ENCODE data around the gene NAT16.

NAT16 gene

DNA sequence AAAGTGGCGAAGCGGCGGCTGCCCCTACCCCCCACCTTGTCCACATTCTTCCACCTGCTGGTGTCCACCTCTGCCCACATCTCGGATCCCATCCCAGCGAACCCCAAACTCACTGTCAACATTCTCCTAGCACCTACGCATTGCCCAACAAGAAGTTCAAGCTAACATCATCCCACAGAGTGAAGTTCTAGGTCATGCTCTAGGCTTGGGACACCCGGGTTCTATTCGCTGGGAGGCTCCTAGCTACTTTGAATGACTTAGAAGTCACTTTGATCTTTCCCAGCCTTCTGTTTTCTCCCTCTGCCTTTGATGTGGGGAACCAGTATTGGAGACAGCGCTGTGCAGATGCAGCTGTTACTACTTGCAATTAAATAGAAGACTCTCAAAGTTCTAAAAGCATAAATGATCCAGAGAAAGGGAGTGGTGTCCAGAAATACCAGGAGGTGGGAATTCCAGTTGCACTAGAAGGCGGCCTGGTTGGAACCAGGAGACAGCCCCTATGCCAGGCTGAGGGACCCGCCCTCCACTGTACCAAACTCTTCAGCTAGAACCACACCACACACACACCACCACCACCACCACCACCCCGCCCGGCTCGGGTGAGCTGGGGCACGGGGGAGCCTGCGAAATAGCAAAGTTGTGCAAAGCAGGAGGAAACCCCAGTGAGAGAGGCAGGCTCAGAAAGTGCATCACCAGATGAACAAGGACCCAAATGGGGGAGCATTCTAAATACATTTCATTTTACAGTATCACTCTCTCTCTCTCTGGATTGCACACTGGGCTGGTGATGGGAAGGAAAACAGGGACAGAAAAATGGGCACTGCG is 9.3 kb downstream of the NAT16 start:
- H3K27ac ChIP-seq, result 0 out of 2 replicates have a peak overlapping the region, but pooled peaks have one; percentile 8
- TF ChIP-seq ZFX (IDR thresholded peaks at IDR 0.05; ENCODE audit: borderline replicate concordance) (no peak), CTCF (IDR thresholded peaks at IDR 0.05) (no peak)

- TF ChIP-seq ZFX (IDR thresholded peaks at IDR 0.05; ENCODE audit: borderline replicate concordance), result no peak
- TF ChIP-seq CTCF (IDR thresholded peaks at IDR 0.05), result peak; percentile 100
- H3K27ac ChIP-seq, result peak overlapping the region; percentile 38
Observed at GRCh38 chr7:101169838-101170551, 10.1 kb downstream of the NAT16 start.

- H3K27ac ChIP-seq, result peak overlapping the region; percentile 38
Observed at GRCh38 chr7:101169110-101169837, 10.8 kb downstream of the NAT16 start.

DNA sequence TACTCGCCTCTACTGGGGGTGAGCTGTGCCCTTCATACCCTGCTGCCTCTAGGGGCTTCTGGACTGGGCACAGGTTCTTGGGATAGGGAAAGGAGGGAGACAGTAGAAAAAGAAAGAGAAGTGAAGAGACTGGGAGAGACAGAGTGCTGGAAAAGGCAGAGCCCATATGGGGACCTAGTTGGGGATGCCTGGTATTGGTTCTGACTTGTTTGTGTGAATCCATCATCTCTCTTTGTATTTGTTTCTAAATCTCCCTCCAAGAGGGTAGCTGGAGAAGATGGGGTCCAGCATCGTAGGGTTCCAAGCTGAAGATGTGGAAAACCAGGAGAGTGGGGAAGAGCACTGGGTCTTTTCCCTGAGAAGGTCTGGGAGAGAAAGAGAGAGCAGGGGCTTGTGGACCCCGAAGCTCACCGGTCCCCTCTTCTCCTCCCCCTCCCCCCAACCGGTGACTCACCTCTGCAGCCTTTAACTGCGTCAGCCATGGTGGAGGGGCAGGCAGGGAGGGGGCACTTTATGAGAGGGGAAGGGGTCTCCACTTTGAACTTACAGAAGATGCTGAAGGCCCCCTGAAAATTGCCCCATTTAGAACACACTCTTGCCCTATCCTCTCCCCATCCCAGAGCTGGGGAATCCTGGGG is 11.6 kb downstream of the NAT16 start:
- peak overlapping the region; percentile 100 for H3K27ac ChIP-seq
- TF ChIP-seq CTCF (IDR thresholded peaks at IDR 0.05) (no peak), ZFX (IDR thresholded peaks at IDR 0.05; ENCODE audit: borderline replicate concordance) (no peak)

More at GRCh38 chr7:101169110-101169837, 10.8 kb downstream of the NAT16 start:
- no peak for TF ChIP-seq ZFX (IDR thresholded peaks at IDR 0.05; ENCODE audit: borderline replicate concordance)
- TF ChIP-seq CTCF (IDR thresholded peaks at IDR 0.05), result no peak

DNA sequence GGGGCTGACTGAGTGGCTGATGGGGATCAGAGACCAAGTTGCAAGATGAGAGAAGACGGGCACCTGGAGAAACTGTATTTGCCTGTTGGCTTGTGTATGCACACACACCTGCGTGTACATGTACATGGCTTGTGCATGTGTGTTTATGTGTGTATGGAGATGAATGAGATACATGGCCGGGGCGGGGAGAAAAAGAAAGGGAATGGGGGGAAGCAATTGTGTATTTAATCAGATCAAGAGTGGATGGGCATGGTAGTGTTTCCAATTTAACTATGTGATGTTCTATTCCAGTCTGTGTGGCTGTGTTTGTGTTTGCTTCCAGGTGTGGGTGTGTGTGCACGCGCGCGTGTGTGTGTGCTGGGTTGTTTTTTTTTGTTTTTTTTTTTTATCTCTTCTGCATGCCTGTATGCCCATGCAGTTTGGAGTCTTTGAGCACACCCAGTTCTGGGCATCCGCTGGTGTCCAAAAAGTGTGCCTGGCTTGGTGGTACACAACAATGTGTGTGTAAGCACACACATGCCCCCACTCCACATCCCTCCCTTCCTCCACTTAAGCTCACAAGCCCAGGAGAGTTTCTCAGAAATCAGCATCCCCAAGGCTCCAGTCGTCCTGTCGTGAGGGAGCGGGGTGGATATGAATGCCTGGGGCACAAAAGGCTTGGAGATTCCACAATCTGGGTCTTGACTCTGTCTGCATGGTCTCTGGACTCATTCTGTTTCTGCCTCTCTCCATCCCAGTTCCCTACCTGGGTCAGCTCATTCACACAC is 12.3 kb downstream of the NAT16 start:
- peak overlapping the region; percentile 100 for H3K27ac ChIP-seq
- TF ChIP-seq ZFX (IDR thresholded peaks at IDR 0.05; ENCODE audit: borderline replicate concordance) (no peak), CTCF (IDR thresholded peaks at IDR 0.05) (no peak)

DNA sequence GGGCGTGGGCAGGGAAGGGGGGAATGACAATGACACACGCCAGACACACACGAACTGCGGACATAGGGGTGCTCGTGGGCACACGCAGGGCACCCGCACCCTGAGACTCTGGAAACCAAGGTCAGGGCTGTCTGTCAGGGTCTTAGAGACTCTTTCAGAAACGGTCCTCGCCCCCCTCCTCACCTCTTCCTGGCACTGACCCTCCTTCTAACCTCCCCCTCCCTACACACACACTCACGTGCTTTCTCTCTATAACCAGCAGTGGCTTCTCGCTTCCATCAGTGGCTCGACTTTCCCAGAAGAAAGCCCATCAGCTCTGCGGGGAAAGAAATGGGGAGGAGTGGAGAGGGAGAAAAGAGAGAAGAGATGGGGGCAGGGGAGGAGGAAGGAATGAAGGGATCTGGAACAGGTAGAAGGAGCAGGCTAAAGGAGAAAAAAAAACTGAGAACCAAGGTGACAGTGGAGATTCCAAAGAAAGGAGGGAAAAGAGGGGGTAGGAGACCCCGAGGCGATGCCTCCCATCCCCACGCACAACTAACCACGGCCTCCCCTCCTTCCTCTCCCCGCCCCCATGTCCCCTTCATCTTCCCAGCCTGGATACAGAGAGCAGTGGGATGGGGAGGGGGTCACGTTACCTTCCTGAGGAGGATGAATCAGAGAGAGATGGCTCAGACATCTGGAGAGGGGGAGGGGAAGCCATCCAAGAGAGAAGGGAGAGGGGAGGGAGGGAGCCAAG is 13.0 kb downstream of the NAT16 start:
- H3K27ac ChIP-seq, result peak overlapping the region; percentile 100
- TF ChIP-seq ZFX (IDR thresholded peaks at IDR 0.05; ENCODE audit: borderline replicate concordance), result no peak
- TF ChIP-seq CTCF (IDR thresholded peaks at IDR 0.05), result no peak

Data from 22Rv1 (cell line).